Measurements from ENCODE around the gene DNAAF8.

DNA sequence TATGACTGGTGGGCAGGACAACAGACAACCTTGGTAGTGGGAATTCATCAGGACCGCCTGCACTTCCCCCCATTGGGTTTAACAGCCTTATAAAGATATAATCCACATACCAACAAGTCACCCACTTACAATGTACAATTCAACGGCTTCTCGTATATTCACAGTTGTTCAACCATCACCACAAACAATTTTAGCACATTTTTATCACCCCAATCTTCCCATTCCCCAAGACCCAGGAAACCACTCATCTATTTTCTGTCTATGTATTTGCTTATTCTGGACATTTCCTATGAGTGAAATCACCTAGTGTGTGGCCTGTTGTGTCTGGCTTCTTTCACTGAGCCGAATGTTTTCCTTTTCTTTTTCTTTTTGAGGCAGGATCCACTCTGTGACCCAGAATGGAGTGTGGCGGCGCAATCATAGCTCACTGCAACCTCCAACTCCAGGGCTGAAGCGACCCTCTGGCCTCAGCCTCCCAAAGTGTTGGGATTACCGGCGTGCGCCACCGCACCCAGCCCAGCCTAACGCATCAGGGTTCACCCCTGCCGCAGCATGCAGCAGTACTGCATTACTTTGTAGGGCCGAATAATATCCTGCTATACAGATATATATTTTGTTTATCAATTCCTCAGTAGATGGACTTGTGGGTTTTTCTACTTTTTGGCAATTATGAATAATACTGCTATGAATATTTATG is 11.1 kb upstream of the DNAAF8 start:
- TF ChIP-seq ZNF274 (IDR thresholded peaks at IDR 0.05; ENCODE audit: low read depth, low read length) (no peak), SUZ12 (IDR thresholded peaks at IDR 0.05; ENCODE audit: extremely low read depth, insufficient read depth, insufficient read length) (no peak)
